Mucosa of stomach (tissue), 1 donor: ENCODE results near the gene NPHP4.
"Not testable (repeated sequence)": the region's sequence is repeated elsewhere in the genome, so short reads cannot be mapped to it uniquely, and the experiment has no call there.

ENCODE experiments used
- H3K27me3 ChIP-seq: one replicate; pipeline ENCODE4 v1.7.0; 2013; ENCODE audit warnings: mild to moderate bottlenecking, low read length; ENCODE audit not compliant: control insufficient read depth, insufficient read depth
- H3K36me3 ChIP-seq: one replicate; pipeline ENCODE4 v1.7.0; 2013; ENCODE audit warnings: low read length; ENCODE audit not compliant: control insufficient read depth, insufficient read depth
- H3K4me1 ChIP-seq: one replicate; pipeline ENCODE4 v1.7.0; 2013; ENCODE audit warnings: mild to moderate bottlenecking, low read length; ENCODE audit not compliant: control insufficient read depth, insufficient read depth
- H3K4me3 ChIP-seq: one replicate; pipeline ENCODE4 v1.7.0; 2013; ENCODE audit warnings: low read length
- H3K9ac ChIP-seq: one replicate; pipeline ENCODE4 v1.7.0; 2013; ENCODE audit warnings: mild to moderate bottlenecking, low read length, moderate library complexity
- H3K9me3 ChIP-seq: one replicate; pipeline ENCODE4 v1.7.0; 2013; ENCODE audit warnings: mild to moderate bottlenecking, low read length, moderate library complexity; ENCODE audit not compliant: control insufficient read depth
- donor health status: Pancreatic carcinoma.

The NPHP4 gene

GRCh38 chr1:5854754-5855153, 137.5 kb downstream of the NPHP4 start:
- Histone ChIP-seq H3K4me3 (no peak overlapping the region), H3K9ac (no peak overlapping the region), H3K36me3 (no peaks in the 10 kb centered on the region), H3K9me3 (no peaks in the 10 kb centered on the region), H3K27me3 (no peaks in the 10 kb centered on the region), H3K4me1 (no peaks in the 10 kb centered on the region)

- not testable (repeated sequence) for H3K9me3 ChIP-seq, H3K4me3 ChIP-seq, H3K9ac ChIP-seq, H3K4me1 ChIP-seq, H3K27me3 ChIP-seq, H3K36me3 ChIP-seq
Observed at GRCh38 chr1:5853858-5854257, 138.4 kb downstream of the NPHP4 start.

DNA sequence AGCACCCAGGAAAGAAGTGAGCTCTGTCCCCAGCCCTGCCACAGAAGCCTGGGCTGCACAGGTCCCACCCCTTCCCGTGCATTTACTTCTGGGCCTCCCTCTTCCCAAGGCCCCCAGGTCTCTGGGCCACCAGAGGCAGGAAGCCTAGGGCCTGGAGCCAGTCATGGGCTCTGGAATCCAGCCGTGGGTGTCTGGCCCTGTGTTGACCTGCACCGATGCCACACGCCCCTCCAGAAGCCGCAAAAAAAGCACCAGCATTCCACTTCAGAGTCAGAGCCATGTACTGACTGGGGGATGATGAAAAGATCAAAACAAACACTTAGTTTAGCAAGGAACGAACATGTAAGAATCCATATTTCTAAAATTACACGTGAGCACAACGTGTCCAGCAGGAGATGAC, 141.7 kb downstream of the NPHP4 start:
- Histone ChIP-seq H3K9me3 (no peaks in the 10 kb centered on the region), H3K4me3 (no peak overlapping the region), H3K9ac (no peak overlapping the region), H3K27me3 (no peaks in the 10 kb centered on the region), H3K4me1 (no peaks in the 10 kb centered on the region), H3K36me3 (no peaks in the 10 kb centered on the region)

GRCh38 chr1:5849550-5849949, 142.7 kb downstream of the NPHP4 start:
- Histone ChIP-seq H3K27me3 (no peaks in the 10 kb centered on the region), H3K9ac (no peak overlapping the region), H3K36me3 (no peaks in the 10 kb centered on the region), H3K9me3 (no peaks in the 10 kb centered on the region), H3K4me1 (no peaks in the 10 kb centered on the region), H3K4me3 (no peak overlapping the region)

DNA sequence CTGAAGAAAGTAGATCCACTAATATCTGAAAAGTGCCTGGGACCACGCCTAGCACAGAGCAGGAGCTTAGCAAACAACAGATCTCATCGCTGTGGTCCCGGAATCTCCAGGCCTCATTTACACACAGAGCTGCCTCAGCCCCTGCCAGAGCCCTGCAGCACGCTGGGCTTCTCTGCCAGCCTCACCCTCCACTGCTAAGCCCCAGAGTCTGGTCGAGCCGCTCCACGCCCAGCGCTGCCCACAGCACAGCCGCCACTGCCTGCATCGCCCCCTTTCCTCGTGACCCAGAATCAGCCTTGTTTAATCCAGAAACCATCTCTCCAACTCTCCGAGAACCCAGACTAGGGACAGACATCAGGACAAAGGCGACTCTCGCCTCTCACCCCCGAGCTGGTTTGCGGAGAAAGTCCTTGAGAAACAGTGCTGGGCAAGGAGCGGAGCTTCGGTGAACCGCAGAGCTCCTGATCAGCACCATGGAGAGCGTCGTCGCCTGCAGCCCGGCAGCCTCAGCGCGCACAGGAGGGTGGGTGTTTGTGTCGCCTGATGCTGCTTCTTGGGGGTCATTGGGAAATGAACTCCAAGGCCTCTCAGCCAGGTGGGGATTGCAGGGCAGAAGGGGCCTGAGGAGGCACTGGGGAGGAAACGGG, 145.1 kb downstream of the NPHP4 start:
- Histone ChIP-seq H3K9me3 (no peaks in the 10 kb centered on the region), H3K9ac (no peak overlapping the region), H3K4me1 (no peaks in the 10 kb centered on the region), H3K4me3 (no peak overlapping the region), H3K36me3 (no peaks in the 10 kb centered on the region), H3K27me3 (no peaks in the 10 kb centered on the region)

- H3K4me1 ChIP-seq, result no peaks in the 10 kb centered on the region
- H3K36me3 ChIP-seq, result no peaks in the 10 kb centered on the region
- H3K9ac ChIP-seq, result no peak overlapping the region
- no peaks in the 10 kb centered on the region for H3K9me3 ChIP-seq
- no peak overlapping the region for H3K4me3 ChIP-seq
- no peaks in the 10 kb centered on the region for H3K27me3 ChIP-seq
Observed at GRCh38 chr1:5845376-5845775, 146.8 kb downstream of the NPHP4 start.

DNA sequence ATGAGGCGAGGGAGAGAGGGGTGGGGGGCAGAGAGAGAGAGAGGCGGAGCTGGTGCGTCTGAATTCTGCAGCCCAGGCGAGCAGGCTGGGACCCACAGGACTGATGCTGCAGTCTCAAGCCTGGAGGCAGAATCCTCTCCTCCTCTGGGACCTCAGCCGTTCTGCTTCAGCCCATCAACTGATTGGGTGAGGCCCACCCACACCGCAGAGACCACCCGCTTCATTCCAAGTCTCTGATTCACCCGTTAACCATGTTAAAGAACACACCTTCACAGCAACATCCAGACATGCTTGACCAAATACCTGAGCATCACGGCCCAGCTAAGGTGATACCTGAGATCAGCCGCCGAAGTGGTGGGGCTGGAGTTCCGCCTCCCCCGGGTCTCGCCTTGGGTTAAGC, 147.8 kb downstream of the NPHP4 start:
- Histone ChIP-seq H3K4me3 (no peak overlapping the region), H3K36me3 (no peaks in the 10 kb centered on the region), H3K27me3 (no peaks in the 10 kb centered on the region)

DNA sequence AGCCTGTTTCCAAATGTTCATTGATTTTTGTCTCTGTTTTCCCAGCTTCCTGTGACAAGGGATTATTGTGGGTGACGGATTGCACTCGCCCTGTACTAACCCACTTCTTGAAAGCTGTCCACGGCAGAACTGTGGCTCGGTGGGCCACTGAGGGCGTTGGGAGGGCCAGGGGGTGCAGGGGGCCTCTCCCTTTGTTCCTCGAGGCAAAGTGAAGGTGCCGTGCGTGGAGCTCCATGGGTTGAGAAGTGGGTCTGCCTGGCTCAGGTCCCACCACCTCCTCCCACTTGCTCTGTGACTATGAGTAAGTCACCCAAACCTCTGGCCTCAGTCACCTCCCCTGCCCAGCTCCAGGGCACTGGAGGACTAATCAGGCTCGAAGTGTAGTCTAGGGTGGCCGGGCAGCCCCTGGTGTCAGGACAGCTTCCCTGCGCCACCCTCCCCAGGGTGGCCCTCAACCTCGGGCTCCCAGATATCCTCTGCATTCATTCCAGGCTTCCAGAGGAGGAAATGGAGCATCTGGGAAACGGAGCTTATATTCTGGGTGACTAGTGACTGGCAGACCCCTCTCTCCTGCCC, 148.6 kb downstream of the NPHP4 start:
- no peak overlapping the region for H3K9ac ChIP-seq
- H3K4me3 ChIP-seq, result no peak overlapping the region
- no peaks in the 10 kb centered on the region for H3K36me3 ChIP-seq
- no peaks in the 10 kb centered on the region for H3K27me3 ChIP-seq
- no peaks in the 10 kb centered on the region for H3K9me3 ChIP-seq
- H3K4me1 ChIP-seq, result no peaks in the 10 kb centered on the region

More for the DNA sequence above, 147.8 kb downstream of the NPHP4 start:
- no peaks in the 10 kb centered on the region for H3K9me3 ChIP-seq
- H3K4me1 ChIP-seq, result no peaks in the 10 kb centered on the region
- no peak overlapping the region for H3K9ac ChIP-seq

GRCh38 chr1:5842679-5843078, 149.5 kb downstream of the NPHP4 start:
- Histone ChIP-seq H3K4me3 (no peak overlapping the region), H3K9ac (no peak overlapping the region), H3K9me3 (no peaks in the 10 kb centered on the region), H3K27me3 (no peaks in the 10 kb centered on the region), H3K36me3 (no peaks in the 10 kb centered on the region), H3K4me1 (no peaks in the 10 kb centered on the region)

DNA sequence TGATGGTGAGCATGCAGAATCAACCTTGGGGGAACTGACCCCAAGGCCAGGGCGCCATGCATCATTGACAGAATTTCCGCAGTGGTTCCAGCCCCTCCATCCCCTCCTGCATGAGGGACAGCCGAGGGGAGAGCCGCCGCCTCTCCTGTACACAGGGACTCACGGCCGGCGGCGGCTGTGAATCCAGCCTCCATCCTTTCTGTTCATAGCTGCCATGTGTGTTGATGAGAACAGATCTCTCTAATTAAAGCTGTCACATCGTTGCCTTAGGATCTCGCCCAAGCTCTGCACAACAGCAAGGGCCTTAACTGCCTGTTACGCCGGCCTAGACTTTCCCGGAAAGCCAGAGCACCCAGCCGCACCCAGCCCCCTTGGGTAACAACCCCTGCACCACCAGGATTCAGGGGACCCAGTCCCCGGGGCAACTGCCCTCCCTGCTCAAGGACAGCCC, 151.6 kb downstream of the NPHP4 start:
- Histone ChIP-seq H3K4me1 (no peaks in the 10 kb centered on the region), H3K9ac (no peak overlapping the region), H3K4me3 (no peak overlapping the region), H3K36me3 (no peaks in the 10 kb centered on the region), H3K9me3 (no peaks in the 10 kb centered on the region), H3K27me3 (no peaks in the 10 kb centered on the region)

DNA sequence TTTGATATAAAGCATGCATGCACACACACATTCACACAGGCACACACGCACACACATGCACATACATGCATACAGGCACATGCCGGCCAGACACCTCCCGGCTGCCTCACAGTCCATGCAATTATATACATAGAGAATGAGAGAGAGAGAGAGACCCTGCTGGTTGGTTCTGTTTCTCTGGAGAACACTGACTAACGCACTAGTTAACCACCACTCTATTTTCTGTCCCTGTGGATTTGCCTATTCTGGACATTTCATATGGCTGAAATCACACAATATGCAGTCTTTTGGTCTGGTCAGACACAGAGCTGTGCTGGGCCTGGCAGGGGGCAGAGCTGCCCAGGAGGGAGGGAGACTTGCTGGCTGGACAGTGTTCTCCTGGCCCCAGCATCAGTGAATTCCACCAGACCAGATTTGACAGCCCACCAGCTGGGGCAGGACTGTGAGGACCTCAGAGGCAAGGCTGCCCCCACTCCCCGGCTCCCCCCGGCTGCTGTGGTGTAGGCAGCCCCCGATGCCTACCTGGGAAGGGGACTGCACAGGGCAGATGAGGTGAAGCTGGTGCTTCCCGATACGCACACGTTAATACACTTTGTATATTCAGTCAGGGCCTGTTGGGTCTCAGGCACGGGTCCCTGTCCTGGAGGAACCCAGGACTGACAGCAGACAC, 152.2 kb downstream of the NPHP4 start:
- Histone ChIP-seq H3K36me3 (no peaks in the 10 kb centered on the region), H3K4me1 (no peaks in the 10 kb centered on the region), H3K27me3 (no peaks in the 10 kb centered on the region)

DNA sequence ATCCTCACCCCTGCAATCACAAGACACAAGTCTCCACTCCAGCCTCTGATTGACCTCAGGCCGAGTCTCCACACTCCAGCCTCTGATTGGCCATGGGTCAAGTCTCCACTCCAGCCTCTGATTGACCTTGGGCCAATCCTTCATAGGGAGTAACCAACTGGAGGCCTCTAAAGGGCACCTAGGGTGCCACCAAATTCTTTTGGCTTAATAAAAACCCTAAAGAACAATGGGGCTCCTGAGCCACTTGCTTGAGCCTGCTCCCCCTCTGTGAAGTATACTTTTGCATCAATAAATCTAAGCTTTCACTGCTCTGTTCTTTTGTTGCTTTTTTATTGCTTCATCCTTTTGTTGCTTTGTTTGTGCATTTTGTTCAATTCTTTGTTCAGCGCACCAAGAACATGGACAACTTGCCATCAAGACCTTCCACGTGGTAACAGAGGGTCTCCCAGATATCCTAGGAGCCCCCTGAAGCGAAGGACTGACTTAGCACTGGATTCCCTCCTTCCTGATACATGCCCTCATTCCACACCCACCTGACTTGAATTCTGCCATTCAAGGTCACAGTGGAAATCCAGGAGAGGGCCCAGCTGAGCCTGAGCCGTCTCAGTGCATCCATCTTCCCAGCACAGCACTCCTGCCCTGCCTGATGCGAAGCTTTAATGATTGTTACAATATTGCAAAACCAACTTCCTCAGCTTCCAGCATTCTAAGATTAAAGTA, 152.9 kb downstream of the NPHP4 start:
- no peak overlapping the region for H3K4me3 ChIP-seq
- no peaks in the 10 kb centered on the region for H3K27me3 ChIP-seq
- H3K4me1 ChIP-seq, result no peaks in the 10 kb centered on the region
- no peak overlapping the region for H3K9ac ChIP-seq
- no peaks in the 10 kb centered on the region for H3K9me3 ChIP-seq
- H3K36me3 ChIP-seq, result no peaks in the 10 kb centered on the region

More for the DNA sequence above, 152.2 kb downstream of the NPHP4 start:
- Histone ChIP-seq H3K9me3 (no peaks in the 10 kb centered on the region), H3K4me3 (no peak overlapping the region), H3K9ac (no peak overlapping the region)
